NCI-H2196 treated with DMSO at 0.1 percent for 48 hours (cell line): ENCODE measurements around the gene GNB2.

Experiments
- DNase-seq: peaks from one replicate; lab custom pipeline; 2025; ENCODE audit not compliant: unreplicated experiment; lab: John Stamatoyannopoulos, UW

Gene GNB2

DNA sequence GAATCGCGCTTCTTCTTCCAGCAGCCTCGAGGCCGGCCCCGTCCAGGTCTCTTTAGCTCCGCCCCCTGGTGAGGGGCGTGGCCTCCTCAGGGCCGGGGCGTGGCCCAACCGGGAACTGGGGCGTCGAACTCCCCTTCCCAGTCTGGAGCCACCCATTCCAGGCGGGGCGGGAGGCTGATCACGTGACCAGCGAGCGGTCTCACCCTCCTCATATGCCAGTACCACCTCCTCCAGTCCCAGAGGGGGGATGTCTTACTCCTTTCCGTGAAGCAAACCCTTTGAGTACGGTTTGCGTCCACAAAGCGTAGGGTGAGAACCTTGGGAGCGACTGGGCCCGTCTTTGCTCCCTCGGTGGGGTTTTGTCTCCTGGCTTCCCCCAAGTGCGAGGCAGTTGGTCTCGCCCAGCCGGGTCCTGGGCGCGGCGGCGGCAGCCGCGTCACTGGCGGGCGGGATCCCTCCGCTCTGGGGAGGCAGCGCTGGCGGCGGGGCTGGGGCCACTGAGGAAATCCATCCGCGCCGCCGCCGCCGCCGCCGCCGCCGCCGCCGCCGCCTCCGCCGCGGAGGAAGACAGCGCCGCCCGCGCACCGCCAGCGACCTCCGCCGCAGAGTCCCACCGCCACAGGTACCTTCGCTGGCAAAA is at the start of gene GNB2:
TSS of gene GNB2 (plus strand) at position 439 of the 640 bp plus-strand sequence. CDS start 2,526 bp downstream, outside the sequence.
- DNase-seq: peak; percentile 93

DNA sequence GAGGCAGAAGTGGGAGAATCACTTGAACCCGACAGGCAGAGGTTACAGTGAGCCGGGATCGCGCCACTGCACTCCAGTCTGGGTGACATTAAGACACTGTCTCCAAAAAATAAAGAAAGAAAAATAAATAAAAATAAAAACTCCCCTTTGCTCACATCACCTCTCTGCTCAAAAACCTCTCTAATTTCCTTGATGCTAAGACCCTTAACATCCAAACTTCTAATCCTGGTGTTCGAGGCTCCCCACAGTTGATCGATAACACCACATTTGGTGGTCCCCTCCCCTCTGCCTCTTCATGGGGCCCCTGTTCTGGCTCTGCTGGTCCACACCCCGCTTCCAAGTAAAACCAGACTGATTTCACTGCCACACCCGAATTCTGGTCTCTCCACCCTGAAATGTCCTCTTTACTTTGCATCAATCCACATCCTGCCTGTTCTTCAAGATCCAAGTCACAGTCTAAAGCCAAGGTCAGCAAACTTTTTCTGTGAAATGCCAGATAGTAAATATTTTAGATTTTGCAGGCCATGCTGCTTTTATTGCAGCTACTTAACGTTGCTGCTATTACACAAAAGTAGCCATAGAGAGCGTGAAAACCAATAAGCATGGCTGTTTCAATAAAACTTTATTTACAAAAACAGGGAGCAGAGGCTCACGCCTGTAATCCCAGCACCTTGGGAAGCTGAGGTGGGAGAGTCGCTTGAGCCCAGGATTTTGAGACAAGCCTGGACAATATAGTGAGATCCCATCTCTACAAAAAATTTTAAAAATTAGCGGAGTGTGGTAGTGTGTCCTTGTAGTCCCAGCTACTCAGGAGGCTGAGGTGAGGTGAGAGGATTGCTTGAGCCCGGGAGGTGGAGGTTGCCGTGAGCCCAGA is 49.4 kb upstream of the GNB2 start:
- DNase-seq: no peak

DNA sequence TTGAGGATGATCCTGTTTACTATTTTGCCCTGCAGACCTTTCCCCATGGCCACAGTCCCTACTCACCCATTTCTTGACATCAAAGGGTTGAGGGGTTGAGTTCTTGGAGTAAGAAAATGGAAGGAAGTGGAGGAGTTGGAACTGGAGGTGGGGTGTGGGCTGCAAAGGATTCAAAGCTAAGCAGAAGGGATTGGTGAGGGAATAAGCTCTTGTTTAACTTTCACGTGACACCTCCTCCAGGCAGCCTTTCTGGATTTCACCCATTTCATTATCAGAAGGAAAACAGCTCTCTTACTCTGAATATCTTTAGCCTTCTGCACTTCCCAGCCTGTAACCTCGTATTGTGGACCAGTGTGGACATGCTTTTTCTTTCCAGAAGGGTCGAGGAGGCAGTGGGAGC is 47.5 kb upstream of the GNB2 start:
- DNase-seq: no peak

DNA sequence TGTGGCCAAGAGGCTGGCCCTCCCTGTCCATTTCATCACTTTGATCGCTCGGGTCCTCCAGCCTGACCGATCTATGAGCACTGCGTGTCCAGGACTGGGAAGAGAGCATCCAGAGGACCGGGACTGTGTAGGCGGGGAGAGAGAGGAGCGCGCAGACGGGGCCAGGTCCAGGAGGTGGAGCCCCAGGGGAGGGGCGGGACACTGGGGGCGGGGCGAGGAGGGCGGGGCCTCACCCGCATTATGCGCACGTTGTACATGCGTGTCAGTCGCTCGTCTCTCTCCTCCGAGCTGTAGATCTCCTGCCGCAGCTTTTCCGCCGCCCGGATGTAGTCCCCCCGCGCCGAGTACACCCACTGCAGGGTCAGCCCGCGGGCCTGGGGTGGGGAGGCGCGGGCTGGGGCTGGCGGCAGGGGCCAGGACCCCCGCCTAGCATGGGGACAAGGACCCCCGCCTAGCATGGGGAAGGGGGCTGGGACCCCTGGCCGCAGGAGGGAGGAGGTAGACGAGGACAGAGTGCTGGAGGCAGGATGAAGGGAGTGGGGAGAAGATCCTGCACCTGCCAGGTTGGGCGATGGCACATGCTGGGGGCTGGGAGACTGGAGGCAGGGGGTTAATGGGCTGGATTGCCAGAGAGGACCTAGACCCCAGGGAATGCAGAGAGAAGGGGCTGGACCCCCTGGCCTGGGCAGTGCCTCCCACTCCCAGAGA is 46.9 kb upstream of the GNB2 start:
- DNase-seq: peak; percentile 75

DNA sequence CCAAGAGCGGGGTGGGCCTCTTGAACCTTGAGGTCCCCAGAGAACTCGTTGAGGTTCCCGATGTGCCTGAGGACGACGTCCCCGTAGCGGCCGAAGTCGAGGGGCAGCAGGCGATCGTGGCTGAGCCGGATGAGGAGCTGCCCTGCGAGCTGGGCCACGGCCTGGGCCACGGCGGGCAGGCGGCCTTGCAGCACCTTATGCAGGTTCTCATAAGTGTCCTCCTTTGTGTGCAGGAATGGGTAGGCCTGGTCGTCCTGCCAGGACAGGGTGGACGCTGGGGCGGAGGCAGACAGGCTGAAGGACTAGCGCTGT is 46.3 kb upstream of the GNB2 start:
- no peak for DNase-seq

DNA sequence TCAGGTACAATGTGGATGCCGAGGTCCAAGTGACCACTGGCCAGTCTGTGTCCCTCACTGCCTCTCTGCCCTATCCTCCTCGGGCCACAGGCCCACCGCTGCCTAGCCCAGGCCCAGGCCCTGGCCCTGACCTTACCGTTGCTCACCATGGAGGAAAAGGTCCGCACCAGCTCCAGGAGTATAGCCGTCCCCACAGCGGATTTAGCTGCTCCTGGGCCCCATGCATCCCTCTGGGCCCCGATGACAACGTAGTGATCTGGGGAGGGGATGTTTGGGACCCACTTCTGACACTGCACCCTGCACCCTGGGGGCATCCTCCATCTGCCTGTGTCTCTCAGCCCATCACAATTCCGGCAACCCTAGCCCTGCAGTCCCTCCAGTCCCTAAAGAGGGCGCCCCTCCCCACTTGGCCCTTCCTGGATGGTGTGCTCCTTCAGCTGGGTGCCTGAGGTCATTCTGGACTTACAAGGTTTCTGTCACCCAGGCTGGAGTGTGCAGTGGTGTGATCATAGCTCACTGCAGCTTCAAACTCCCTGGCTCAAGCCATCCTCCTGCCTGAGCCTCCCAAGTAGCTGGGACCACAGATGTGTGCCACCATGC is 44.3 kb upstream of the GNB2 start:
- no peak for DNase-seq

DNA sequence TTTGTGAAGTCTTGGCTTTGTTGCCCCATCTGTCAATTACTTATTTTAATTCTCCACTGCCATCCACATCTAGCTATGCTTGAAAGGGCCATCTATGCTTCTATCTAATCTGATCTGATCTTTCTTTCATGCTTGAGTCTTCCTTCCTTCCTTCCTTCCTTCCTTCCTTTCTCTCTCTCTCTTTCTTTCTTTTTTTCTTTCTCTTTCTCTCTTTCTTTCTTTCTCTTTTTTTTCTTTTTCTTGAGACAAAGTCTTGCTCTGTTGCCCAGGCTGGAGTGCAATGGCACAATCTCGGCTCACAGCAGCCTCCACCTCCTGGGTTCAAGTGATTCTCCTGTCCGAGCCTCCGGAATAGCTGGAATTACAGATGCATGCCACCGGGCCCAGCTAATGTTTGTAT is 43.5 kb upstream of the GNB2 start:
- no peak for DNase-seq

DNA sequence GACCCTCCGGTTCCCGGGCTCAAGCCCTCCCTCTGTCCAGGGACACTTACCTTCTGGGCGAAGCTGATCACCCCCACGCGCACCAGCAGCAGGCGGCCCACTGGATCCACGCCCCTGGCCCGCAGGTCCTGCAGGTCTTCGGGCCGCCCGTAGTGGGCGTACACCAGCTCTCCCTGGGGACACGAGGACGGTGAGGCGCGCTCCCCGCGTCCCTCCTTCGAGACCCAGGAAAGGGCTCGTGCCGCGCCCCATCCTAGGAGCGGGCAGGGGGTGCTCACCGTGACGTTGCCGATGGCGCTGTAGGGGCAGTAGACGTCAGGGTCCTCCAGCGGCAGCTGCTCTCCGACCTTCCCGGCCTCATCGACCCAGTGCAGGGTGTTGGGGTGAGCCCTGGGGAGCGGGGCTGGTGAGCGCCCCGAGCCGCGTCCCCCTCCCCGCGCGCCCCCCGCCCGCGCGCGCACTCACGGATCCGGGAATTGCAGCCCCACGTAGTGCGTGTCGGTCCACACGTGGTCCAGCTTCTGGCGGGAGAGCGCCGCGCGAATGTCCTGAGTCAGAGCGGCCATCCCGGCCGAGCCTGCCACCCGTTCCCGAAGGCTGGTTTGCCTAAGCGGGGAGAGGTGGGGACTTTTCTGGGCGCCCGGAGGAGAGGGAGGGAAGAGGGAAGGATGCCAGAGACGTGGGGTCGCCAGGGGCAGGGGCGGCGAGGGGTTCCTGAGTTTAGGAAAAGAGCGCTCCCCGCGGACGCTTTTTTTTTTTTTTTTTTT is 40.4 kb upstream of the GNB2 start:
- no peak for DNase-seq

DNA sequence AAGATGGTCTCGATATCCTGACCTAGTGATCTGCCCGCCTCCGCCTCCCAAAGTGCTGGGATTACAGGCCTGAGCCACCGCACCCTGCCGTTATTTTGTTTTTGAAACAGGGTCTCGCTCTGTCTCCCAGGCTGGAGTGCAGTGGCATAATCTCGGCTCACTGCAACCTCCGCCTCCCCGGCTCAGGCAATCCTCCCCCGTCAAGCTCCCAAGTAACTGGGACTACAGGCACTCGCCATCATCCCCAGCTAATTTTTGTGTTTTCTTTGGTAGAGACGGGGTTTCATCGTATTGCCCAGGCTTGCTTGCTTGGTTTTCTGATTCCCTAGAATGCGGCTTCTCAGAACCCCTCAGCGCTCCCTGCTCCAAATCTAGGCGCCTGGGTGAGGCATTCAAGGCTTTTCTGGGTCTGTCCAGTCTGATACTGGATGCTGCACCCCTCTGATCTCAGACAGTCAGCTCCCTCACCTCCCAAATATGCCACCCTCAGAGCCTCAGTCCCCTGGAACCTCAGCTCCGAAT is 33.5 kb upstream of the GNB2 start:
- DNase-seq: no peak

DNA sequence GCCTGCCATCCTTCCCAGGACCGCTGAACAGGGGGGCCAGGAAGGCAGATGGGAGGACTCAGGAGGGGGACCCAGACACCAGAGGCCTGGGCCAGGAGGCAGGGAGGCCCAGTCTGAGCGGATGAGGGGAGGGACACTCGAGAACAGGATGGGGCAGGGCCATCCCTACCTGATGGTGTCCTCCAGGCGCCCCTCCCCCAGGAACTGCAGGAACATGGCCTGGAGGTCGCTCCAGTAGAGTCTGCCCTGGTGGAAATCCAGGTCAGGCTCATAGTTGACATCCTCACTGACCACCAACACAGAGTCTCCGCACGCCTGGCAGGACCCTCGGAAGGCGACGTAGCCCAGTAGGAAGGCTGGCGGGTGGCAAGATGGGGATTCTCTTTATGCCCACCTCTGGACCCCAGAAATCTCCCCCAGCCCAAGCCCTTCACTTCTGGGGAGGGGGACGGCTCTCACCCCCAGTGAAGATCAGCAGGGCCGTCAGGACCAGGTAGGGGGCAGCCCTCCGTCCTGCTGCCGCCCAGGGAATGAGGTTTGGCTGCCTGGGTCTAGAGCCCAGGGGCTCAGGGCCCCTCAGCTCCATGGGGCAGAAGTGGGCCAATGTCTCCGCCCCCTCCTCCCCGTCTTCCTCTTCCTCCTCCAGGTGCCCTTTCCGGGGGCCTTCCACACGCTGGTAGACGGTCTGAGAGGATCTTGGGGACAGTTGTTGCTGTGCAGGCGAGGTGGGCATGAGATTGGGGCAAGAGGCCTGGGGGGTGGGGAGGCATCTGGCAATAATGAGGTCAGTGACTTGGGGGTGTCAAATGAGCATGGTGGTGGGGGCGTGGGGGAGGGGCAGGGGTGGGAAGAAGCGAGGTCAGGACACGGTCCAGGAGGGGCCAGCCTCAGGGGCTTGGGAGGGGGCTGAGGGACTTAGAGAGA is 32.8 kb upstream of the GNB2 start:
- DNase-seq: no peak

DNA sequence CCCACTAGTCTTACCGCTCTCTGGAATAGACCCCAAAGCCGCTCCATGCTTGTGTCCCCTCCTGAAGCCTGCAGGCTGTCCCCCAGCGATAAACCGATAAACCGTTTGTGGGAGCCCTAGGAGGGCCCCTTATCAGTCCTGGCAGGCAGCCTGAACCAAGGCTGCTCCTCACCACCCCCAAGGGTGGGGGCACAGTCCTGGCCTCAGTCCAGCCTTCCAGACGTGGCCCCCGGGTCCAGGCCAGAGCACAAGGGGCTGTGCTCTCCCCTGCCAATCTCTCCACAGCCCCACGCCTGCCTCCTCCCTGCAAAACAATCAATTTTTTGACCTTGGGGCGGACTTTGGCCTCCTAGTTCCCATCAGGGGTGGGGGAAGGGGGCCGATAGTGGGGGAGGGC is 32.1 kb upstream of the GNB2 start, which contains the start of gene TFR2:
TSS of gene TFR2 (minus strand) at position 90 of the 397 bp plus-strand sequence. CDS start at position 47, 43 bp downstream.
- no peak for DNase-seq

DNA sequence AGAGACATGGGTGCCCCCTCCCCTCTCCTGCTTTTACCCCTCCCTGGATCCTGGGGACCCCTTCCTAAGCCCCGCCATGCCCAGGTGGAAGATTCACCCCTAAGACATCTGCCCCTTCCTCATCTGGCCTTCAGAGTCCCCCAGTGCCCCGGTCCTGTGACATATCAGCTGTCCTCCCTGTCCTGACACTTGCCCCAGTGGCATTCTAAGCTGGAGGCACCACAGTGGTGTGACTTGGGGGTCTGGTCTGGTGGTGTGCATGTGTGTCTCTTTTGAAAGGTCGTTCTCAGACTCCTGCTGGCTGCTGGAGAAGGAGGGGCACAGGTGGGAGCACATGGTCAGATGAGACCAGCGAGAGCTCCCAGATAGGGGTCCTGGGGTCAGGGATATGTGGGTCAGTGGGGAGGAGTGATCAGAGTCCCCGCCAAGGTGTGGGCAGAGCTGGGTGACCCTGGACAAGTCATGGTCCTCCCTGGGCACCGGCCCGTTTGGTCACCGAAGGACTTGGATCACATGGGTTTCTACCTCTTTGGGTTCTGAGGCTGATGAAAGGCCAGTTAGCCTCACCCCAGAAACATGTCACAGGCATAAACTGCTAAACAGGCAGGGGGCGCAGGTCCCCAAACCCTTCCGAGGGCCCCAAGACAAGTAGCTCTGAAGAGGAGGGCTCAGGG is 31.5 kb upstream of the GNB2 start:
- no peak for DNase-seq

DNA sequence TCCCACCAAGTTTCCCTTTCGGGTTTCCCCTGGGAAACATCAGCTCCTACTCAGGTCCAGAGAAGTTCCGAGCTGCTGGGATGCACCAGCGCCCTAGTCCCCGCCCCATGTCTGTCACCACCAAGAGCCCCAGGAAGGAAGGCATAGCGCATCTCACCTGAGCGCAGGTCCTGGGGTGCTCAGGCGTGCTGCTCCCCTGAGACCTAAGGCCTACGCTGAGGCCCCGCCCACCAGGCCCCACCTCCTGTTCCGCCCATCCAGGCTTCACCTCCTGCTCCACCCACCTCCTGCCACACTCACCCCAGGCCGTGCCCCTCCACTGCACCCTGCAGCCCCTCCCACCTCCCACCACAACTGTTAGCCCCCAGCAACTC is 31.0 kb upstream of the GNB2 start:
- DNase-seq: no peak

DNA sequence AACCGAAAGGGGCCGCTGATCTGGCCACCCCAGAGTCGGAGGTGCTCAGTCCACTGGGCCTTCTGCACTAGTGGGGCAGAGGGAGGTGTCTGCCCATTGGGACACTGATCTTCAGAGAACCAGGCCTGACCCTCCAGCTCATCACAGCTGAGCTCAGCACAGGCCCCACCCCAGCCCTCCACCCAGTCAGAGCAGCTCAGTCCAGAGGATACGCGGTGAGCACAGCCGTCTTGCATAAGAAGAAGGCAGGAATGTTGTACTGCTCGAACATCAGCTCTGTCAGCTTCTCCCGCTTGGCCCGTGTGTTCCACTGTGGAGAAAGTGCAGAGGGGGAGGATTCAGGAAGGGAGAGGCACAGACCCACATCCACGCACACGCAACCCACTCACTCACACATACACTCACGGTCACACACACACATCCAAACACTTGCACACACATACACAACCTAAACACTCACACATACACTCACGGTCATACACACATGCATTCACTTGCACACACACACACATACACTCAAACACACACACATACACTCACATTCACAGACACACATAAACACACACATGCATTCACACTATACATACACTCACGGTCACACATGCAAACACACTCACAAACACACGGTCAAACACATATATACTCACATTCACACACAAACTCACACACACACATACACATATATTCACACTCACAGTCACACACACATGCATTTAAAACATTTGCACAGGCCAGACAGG is 23.5 kb upstream of the GNB2 start:
- DNase-seq: no peak

DNA sequence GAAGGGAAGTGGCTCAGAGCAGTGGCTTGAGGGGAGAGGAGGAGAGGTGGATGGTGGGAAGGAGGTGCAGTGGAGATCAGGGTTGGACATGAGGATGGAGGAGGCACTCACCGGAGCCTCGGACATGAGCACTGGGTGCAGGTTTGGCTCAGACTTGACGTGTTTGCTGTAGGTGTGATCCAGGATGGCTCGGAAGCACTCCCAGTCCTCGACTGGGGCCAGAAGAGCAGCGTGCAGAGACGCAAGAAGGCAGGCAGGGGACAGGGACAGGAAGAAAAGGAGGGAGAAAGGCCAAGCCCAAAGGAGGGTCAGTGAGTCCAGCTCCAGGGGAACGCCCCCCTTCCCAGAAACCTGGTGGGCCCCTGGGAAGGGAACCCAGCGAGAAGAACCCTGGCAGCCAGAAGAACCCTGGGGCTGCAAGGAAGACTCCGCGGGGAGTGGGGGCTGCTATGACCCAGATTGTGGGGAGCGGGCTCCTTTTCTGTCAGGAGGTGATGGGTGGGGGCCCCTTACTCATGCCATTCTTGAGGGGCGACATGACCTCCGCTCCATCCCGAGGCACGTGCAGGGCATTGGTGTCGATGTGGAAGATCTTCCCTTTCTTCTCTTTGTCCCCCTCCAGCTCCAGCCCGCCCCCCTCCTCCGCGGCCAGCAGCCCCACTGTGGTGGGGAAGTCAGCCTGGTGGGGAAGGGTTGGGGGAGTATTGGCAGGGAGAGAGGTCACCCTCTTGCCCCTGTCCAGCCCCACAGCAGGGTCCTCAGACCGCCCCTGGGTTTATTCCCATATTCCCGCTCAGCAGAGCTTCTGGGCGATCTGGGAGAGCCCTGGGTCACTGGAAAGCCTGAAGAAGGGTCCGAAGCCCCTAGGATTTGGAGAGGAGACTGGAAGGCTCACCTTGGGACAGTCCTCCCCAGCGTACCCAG is 18.4 kb upstream of the GNB2 start:
- no peak for DNase-seq

DNA sequence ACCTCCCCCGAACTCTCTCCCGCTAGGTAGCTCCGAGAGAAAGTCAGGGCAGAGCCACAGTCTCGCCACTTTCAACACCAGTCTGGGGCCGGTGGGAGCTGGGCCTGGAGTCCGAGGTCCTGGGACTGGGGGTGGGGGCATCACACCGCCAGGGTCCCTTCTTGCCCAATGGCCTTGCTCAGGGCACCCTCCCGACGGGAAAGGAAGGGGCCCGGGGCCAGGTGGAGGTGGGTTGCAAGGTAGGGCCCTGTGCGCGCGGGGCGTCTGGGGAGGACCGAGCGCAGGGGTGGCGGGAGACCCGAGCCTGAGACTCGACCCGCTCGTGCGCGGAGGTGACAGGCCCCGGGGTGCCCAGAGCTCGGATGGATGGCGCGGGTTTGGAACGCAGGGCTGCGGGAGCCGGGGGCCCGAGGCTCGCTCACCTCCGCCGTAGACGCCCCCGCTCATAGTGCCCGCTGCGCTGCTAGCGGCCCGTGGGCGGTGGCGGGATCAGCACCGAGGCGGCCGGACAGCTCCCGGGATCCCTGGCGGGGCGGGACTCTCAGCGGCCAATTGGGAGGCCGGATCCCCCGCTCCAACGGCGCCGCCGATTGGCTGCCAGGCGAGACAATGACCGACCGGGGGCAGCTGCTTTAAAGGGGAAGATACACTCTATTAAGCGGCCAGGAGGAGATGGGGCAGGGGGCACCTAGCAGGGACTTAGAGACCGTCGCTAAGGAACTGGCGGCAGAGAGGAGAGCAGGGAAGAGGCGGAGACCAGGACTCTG is 17.4 kb upstream of the GNB2 start, which contains the start of gene ACTL6B:
TSS of gene ACTL6B (minus strand) at position 541 of the 767 bp plus-strand sequence. CDS start at position 447, 94 bp downstream.
- peak; percentile 64 for DNase-seq
